A204.1 (cell line): ENCODE data around the gene PAGE2.
"Not testable (repeated sequence)": the region's sequence is repeated elsewhere in the genome, so short reads cannot be mapped to it uniquely, and the experiment has no call there.

Source experiments
- FAIRE-seq: peaks from 2 replicates; lab custom pipeline; 2012; peaks lifted over from hg19 to GRCh38; lab: Jason Lieb, UNC

The PAGE2 gene

DNA sequence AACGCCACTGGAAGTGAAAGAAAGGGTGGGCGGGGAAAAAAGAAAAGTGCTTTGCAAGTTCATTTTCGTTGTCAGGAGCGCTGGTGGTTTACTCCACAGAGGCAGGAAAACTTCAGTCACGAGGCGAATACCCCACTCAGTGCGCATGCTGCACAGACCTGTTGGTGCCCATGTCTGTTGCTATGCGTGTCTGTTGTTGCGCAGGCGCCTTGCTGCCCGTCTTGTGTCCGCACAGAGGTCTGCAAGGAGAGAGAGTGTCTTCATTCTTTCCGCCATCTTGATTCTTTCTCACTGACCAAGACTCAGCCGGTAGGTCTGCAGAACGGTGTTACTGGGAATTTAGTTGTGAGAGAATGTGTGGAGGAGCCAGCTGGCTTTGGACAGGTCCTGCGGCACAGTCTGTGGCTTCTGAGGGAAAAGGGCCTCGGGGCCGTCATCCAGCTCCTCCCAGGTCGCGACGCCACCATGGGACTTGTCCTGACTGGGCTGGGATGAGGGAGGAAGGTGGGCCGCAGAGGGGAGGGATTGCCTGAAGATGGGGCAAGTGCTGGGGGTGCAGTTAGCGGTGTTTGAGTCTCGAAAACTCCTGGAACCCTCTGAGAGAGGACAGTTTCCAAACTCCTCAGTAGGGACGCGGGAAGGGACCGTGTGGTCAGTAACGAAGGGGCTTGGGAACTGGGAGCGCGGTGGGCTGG is at the start of gene PAGE2:
PAGE2 (plus strand) TSS at position 224 of the 695 bp plus-strand sequence. CDS start 1,003 bp downstream, outside the sequence.
- FAIRE-seq = no peak

GRCh38 chrX:55039471-55039870 is 49.3 kb upstream of the PAGE2 start:
- FAIRE-seq = no peak

DNA sequence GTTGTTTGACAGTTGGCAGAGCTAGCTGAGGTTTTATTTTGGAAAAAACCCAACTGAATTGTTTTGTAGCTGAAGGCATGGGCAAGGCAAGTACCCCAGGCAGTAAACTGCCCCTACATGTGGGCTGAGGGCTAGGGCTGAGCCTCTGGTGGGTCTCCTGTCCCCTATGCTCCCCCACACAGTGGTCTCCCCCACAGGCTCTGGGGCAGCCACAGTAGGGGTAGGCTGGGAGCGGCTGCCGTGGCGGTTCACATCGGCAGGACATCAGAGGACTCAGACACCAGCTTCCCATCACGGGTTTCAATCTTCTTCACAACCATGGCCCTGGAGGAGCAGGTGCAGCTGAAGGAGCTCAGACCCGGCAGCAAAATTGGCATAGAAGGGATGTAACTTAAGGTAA is 47.3 kb upstream of the PAGE2 start:
- FAIRE-seq = no peak

DNA sequence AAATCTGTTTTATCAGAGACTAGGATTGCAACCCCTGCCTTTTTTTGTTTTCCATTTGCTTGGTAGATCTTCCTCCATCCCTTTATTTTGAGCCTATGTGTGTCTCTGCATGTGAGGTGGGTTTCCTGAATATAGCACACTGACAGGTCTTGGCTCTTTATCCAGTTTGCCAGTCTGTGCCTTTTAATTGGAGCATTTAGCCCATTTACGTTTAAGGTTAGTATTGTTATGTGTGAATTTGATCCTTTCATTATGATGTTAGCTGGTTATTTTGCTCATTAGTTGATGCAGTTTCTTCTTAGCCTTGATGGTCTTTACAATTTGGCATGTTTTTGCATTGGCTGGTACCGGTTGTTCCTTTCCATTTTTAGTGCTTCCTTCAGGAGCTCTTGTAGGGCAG is 38.2 kb upstream of the PAGE2 start:
- FAIRE-seq = not testable (repeated sequence)

DNA sequence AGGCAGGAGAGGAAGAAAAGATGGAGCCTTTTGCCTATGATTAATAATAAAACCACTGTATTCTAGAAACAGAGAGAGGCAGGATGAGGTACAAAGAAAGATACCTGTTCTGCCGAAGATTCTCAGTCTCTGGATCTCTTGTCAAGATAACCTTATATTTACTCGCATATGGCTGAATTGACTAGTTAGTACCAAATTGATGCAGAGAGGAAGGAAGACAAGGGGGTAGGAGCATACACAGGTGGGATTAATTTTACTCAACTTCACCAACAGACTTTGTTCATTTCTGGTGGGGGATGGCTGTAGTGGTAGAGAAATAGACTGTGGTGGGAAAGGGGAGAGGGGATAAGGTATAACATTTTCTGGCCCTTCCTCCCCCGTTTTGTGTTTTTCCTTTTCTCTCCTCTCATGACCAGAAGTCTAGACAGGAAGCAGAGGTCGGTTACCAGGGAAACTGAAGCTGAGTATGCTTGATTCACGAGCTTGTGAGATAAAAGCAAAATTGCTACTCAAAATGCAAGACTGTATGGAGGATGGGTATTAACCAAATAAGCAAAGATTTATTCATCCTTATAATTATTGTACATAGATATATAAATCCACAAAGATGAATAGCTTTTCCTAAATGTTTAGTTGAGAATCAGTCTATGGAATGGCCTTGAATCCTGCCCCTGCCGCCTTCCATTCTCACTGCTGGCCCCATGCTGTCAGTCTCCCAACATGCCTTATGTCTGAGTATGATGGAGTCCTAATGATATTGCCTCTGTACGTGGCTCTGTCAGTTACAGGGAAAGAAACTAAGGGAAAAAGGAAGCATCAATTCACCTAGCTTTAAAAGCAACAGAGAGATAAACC is 31.8 kb upstream of the PAGE2 start:
- no peak for FAIRE-seq

DNA sequence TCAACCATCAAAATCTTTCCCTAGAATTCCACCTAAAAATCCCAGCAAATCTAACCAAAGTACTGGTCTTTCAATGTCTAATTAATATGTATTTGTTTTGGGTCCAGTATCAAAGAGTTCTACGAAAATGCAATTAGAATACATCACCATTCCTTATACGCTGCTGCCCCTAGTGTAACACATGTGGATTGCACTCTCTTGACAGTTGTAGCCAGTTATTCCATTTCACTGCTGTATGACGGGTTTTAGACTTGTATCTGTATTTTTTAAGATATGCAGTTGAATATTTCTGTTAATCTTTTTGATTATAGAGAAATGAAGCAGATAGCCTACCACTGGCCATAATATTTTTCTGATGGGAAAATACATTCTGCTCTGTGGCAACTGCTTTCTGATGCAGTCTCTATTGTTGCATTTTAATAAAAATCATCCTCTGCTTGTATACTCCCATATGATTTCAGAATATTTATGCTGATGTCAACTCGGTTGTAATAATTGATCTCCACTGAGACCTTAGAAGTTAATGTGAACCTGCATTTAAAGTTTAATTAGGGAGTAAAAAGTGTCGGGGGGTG is 31.1 kb upstream of the PAGE2 start:
- FAIRE-seq = peak; percentile 89

DNA sequence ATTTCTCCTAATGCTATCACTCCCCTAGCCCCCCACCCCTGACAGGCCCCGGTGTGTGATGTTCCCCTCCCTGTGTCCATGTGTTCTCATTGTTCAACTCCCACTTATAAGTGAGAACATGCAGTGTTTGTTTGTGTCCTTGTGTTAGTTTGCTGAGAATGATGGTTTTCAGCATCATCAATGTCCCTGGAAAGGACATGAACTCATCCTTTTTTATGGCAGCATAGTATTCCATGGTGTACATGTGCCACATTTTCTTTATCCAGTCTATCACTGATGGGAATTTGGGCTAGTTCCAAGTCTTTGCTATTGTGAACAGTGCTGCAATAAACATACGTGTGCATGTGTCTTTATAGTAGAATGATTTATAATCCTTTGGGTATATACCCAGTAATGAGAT is 21.6 kb upstream of the PAGE2 start:
- not testable (repeated sequence) for FAIRE-seq

- no peak for FAIRE-seq
Observed at GRCh38 chrX:55072286-55072685, 16.5 kb upstream of the PAGE2 start.

- FAIRE-seq = no peak
Observed at GRCh38 chrX:55074851-55075467, 13.9 kb upstream of the PAGE2 start, which contains the start of gene PAGE2B. Gene PAGE2B, plus strand, starts transcription at chrX:55075030. Its CDS starts 1,012 bp downstream, at chrX:55076042.

DNA sequence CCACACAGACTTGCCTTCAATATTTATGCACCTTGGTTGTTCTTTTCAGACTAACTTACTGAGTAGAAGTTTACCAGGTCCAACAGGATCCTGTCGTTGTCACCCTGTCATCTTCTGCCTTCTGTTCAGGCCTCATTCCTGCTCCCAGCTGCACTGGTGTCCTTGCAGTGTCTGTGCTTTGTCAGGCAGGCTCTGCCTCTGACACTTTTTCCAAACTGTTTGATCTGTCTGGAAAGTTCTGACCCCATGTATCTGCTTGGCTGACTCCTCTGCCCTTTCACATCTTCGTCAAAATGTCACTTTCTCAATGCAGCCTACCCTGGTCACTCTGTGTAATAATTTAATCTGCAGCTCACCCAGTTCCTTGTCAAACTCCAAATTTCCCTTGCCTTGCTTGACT is 9.9 kb downstream of the PAGE2 start:
- no peak for FAIRE-seq

DNA sequence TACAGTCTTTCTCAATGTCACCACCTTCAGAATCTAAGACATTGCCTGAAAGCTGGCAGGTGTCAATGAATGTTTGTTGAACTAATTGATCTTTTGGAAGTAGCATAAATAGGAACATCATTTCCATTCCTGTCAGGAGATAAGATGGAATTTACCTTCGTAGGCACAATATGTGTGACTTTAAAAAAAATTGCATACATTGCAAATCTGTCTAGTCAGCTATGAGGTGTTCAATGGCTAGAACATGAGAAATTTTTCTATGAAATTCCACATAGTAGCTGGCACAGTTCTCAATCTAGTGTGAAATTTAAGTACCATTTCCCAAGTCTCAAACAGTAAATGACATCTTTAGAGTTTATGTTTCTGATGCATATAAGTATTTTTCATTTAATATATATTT is 10.3 kb downstream of the PAGE2 start:
- FAIRE-seq = no peak

DNA sequence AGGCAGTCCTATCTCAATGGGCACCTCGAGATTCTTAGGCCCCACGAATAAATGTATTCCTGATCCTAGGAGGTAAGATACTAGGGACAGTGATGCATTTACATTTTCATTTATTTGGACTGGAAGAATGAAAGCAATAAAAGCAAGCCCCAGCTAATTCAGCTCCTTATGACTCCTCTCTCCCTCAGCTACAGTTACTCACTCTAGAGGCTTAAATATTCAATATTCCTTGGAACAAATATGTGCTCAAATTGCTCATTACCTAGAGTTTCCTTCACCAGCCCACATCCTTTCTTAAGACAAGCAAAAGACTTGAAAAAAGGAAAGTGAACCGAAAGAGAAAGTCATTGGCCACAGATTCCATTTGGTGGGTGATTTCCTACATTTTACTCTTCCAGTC is 13.9 kb downstream of the PAGE2 start:
- no peak for FAIRE-seq

GRCh38 chrX:55107262-55107661 is 18.4 kb downstream of the PAGE2 start:
- FAIRE-seq = no peak

DNA sequence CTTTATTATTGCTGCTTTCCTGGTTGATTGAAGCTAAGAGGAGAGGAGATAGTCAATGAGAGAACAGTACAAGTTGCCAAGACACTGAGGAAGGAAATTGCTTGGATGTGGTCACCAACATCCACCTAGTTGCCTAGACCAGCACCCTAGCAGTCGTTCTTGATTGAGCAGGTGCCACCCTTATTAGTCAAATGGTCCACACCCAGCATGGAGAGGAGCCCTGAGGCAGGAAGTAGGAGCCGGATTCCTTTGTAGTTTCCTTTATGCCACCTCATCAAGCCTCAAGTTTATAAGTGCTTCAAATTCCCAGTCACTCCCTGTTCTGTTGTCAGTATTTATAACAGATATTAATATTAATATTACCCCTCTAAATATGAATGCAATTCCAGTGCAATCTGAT is 19.1 kb downstream of the PAGE2 start:
- no peak for FAIRE-seq

DNA sequence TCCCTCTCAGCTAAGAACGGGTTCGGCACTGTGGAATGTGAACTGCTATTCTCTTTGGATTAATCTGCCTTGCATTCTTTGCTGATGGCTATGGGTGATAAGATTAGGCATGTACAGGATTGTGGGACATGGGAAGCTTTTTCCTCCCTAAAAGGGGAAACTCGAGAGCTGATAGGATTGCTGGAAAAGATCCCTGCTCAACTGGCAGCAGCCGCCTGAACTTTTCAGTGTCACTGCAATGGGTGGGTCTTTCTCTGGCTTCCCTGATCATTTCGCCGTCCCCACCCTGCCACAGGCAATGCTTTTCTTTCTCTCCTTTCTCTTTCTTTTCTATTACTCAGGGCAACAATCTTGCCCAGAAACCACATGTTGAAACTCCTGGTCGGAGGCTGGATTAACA is 20.5 kb downstream of the PAGE2 start:
- FAIRE-seq = no peak

DNA sequence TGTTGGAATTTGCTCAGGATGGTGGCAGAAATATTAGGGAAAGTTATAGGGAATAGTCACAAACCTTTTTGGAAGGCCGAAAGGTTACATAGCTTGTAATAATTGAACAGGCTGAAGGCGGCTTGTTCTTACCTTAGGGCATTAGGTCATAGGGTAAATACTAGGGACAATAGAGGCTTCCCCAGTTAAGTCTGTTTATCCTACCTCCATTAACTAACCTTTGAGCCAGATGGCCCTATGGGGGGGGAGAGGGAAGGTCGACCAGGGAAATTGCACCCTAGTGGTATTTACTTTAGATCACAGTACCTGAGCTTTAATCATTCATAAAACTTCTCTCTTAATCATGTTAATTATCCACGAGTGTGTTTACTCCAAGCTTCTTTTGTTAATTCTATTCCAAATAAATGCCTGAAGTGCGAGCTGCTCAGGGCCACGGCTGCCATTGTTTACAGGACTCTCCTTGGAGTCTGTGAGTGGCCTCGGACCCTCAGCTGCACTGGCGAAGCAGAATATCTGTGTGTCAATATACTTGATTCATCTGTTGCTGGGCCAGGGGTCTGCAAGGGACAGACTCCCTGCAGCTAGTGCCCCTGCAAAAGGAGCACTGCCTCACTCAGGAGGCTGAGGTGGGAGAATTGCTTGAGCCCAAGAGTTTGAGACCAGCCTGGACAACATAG is 22.9 kb downstream of the PAGE2 start:
- no peak for FAIRE-seq

- not testable (repeated sequence) for FAIRE-seq
Observed at GRCh38 chrX:55116589-55116988, 27.8 kb downstream of the PAGE2 start.

DNA sequence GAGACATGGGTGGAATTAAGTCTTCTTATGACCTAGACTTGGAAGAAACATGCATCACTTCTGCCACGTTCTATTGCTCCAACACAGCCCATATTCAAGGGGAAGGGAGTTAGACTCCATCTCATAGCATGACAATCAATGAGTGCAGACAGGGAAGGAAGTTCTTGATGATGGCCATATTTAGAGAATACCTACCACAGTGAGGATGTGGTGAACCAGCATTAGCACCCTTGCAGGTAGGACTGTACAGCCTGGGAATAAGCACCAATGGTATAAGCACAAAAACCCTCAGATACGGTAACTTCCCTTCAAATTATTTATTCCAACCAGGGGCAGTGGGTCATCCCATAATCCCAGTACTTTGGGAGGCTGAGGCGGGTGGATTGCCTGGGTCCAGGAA is 29.8 kb downstream of the PAGE2 start:
- FAIRE-seq = no peak

DNA sequence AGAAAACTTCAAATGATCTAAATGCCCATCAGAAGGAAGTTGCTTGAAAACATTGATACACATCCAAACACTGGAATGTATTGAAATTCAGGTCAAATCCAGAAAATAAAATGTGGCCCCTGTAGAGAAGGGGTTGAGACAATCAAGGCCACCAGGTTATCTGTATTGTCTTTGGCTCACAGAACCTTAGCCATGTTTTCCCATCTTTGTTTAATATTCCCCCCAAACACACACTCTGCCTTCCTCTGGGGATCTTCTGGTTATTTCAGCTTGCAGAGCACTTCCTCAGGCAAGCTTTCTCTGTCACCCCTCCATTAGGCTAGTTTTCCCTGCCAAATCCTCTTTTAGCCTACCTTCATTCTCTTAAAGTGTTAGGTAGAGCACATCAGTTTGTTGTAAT is 30.5 kb downstream of the PAGE2 start:
- no peak for FAIRE-seq

GRCh38 chrX:55119712-55120111 is 30.9 kb downstream of the PAGE2 start:
- FAIRE-seq = no peak

DNA sequence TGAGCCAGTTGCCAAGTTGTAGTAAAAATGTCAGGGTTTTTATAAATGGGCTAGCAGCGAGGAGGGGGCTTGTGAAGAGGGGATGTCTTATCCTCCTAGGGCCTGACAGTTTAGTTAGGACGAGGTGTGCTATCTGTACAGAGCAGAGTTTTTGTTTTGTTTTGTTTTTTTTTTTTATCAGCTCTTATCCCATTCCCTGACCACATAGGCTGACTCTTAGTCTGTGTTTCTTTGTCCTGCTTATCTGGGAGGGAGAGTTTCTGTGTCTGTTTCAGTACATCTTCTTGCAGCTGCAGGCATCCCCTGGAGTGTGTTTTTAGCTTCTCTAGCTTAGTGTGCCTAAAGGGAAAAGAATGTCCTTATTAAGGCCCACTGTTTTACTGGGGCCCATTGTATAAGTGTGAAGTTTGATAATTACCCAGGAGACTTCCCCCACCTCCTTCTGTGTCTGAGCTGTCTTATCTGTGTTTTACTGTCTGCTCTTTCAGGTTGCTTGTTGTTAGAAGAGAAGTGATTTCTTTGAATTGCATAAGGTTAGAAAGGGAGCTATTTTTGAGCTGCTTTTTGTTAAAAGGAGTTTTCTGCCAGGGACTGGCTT is 32.0 kb downstream of the PAGE2 start:
- FAIRE-seq = no peak

GRCh38 chrX:55123900-55124299 is 35.1 kb downstream of the PAGE2 start:
- no peak for FAIRE-seq
